ENCODE data around the gene SETD2.
A peak's percentile ranks its signal among the peaks of the same experiment; 100 is the strongest.

SETD2 gene

DNA sequence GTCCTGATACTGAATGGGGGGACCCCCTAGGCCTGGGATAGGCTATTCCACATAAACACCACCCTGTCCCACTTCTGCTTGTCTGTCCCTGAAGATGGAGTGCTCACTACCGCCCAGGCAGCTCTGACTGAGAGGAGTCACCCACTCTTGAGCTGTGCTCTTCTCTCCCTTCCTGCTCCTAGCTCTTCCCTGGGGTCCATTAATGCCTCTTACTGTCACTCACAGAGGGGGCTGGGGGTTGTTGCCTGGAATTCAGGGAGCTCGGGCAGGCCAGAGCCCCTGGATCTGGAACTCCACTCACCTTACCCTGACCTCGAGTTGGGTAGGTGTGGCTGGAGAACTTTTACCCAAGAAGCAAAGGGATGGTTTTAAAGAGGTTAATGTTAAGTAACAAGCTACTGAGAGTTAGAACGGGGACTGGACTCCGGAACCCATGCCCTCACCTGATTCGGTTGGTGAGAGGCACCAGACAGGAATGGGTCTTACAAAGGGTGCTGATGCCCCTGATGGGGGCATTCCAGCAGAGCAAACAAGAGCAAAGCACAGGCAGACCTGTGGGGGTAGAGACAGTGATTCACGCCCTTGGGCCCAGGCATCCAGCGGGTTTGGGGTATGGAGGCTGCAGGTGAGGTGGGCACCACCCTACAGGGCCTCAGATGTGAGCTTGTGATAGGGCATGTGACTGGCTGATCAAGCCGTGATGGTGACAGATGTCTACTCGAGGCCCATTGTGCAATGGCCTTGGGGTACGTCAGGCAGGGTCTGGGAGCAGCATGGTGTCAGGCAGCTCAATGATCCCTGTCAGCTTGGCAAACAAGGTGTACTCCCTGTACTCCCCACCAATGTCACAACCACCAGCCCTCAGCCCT lies 179.1 kb downstream of the SETD2 start:
- DNase-seq (ENCODE audit: low read depth), result no peak

DNA sequence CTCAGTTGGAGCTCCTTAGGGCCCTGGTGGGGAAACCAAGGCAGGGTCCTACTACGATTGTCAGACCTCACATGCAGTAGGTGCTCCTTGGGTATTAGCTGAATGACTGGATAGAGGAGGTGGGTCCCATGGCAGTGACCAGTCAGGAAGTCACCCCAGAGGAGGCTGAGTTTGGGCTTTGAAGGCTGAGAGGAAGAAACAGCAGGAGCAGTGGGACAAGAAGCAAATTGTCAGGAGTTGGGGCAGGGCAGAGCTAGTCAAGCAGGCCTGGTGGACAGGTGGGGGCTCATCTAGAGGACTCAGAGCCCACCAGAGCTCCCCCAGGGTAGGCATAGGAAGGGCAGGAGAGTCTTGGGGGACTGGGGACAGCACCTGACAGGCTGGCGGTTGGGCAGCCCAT lies 181.4 kb downstream of the SETD2 start:
- DNase-seq (ENCODE audit: low read depth), result no peak

DNA sequence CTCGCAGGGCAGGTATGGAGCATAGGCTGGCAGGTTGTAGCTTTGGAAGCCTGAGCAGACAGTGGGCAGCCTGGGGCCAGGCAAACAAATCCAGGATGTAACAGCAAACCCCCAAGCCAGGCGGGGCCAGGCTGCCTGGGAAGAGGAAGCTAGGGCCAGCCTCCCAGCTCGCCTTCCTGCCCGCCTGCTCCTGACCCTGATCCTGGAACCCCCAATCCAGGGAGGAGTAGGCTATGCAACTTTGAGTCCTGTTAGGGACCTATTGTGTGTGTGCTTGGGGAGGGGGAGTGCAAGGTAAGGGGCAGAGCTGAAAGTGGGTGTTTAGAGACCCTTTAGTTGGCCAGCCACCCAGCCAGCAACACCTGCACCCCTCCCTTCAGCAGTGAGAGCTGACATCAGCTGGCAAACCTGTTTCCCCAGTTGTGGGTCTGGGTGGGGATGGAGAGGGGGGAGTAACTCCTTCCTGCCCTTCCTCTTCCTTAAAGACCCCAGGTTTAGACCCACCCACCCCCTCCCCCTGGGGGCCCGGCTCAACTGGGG lies 181.9 kb downstream of the SETD2 start:
- no peak for DNase-seq (ENCODE audit: low read depth)

DNA sequence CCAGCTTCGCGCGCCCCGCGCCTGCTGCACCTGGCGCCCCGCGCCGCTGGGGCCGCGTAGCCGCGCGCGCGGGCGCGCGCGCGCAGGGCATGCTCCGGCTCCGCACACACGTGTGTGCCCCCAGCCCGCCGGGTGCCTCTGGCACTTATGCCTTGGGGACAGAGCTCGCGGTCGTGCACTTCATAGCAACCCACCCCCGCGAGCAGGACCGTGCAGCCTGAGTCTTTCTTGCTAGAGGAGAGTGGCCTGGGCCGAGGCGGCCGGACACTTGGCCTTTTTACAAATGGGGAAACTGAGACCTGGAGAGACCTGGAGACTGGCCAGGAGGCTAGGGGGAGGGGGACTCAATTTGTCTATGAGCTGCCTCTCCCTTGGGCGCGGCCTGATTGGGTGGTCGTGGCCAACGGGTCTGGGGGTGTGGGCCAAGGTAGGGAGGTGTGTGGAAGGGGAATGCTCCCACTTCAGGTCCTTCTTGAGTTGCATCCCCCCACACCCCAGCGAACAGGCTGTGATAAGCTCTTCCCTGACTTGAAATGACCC lies 183.9 kb downstream of the SETD2 start:
- DNase-seq (ENCODE audit: low read depth), result no peak

DNA sequence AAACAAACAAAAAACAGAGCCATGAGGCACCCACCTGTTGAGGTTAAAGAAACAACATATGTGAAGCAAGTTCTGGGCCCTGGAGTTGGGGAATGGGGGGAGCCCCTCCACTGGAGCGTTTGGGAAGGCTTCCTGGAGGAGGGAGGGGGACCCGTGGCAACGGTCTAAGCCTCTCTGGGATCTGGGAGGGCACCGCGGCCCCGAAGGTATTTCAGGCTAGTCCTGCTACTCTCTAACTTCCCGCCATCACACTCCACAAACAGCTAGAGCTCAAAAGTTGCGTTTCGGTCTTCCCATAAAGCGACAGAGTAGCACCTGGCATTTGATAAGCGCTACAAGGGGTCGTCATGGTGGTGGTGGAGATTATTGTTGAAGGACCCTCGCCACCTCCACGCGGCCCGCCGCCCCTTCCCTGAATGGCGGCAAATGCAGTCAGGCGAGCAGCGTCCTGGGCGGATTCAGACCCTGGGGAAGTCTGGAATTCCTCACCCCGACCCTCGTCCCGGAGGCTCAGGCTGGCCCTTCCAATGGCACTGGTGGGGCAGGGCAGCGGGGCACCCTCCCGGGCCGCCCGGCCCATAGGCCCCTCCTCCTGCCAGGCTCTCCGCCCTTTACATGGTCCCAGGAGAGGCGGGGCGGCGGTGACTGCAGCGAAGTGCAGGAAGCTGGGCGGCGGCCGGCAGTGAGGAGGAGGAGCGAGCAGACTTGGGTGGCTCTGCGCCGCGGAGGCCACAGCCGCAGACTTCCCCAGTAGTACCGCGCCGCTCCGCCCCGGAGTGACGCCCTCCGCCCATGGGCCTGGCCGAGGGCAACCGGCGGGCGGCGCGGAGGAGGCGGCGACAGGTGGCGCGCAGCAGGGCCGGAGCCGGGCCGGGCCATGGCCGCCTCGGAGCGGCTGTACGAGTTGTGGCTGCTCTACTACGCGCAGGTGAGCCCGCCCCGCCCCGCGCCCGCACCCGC lies 184.6 kb downstream of the SETD2 start, which contains the start of gene NBEAL2:
TSS of gene NBEAL2 (plus strand) at position 682 of the 960 bp plus-strand sequence. CDS start at position 878, 196 bp downstream.
- DNase-seq (ENCODE audit: low read depth), result peak; percentile 94

DNA sequence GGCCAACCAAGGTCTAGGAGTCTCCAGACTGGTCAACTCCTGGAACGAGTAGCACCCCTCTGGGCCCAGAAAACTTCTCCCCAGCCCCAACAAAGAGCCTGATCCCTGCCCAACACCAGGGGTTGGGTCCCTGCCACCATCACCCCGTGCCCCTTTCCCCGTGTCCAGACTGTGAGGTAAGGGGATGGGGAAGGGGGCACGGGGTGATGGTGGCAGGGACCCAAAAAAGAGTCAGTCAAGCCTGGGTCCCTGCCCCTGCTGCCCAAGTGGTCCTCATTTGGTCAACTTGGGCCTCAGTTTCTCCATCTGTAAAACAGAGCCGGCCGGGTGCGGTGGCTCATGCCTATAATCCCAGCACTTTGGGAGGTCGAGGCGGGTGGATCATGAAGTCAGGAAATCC lies 185.5 kb downstream of the SETD2 start:
- no peak for DNase-seq (ENCODE audit: low read depth)

DNA sequence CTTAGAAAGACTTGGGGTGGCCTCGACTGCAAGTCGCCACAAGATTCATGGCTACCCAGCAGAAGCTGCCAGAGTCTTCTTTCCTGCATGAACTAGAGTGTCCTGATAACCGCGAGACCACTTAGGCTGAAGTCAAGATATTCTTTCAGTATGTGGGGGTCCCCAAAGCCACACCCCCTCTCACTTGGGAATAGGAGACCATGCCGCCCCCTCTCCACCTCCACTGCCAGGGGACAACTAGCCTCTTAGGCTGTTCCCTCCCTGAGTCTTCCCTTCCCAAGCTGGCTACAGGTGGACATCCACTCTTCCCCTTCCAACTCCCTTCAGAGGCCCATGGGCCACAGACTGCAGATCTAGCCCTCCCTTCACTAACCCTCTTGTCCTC lies 186.1 kb downstream of the SETD2 start:
- no peak for DNase-seq (ENCODE audit: low read depth)

DNA sequence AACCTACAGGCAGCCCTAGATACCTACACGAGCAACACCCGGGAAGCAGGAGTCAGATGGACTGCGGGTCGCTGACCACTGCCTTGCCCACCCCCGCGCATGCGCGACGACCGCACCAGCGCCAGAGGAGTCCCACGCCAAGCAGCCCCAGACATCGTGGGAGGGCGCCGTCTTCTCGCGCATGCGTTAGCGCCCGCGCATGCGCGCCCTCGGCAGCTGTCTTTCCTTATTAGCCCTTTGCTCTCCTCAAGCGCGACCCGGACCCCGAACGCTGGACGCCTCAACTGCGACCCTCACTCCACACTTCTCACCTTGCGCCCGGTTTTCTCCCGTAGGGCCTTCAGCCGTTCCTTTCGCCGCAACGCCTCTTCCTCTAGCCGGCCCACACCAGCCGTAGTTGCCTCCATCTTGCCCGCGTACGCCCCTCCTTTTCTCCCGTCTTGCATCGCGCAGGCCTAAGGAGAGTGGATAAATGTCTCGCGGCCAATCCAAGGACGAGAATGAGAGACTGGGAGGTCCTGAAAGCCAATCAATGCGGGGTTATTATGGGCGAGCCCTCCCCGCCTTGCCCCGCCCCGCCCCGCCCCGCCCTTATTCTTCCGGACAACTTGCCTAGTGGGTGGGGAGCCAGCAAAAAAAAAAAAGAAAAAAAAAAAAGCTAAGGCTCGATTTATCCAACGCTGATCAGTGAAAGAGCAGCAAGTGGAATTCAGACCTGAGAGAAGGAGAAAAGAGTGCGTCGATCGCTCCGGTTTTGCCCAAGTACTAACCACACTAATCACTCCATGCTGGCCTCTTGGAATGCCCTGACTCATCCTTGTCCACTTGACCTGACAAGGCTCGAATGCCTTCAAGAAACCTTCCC lies 187.4 kb downstream of the SETD2 start, which contains the start of gene CCDC12:
TSS of gene CCDC12 (minus strand) at position 420 of the 865 bp plus-strand sequence. CDS start at position 407, 13 bp downstream.
- DNase-seq (ENCODE audit: low read depth), result peak; percentile 91

DNA sequence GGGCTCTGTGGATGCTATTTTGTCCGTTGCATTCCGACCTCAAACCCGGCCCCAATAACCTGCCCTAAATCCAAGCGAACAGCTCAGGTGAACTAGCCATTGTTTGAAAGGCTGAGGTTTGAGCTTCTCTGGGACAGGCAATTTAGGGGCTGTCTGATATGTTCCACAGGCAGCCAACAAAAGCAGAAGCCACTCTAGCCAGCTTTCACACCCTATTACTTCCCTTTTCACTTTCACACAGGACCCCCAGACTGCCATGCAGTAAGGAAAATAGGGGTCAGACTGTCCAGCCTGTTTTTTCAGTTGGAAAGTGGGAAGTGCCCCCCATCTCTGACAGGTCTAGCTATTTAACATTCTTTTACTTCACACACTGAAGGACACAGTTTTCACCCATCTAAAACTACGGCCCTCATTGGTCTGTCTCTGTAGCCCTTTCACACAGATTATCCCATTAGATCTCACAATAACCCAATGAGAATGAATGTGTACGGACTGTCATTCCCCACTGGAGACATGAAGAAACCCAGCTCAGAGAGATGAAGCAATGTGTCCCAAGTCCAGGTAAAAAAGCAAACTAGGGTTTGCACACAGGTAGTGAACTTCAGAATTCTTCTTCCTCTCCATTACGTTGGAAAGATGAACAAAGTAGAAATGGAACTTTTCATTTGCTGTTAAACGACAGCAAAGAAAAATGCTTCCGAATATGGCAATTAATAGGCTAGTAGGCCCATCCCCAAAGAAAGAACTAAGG lies 189.3 kb downstream of the SETD2 start:
- DNase-seq (ENCODE audit: low read depth), result no peak

DNA sequence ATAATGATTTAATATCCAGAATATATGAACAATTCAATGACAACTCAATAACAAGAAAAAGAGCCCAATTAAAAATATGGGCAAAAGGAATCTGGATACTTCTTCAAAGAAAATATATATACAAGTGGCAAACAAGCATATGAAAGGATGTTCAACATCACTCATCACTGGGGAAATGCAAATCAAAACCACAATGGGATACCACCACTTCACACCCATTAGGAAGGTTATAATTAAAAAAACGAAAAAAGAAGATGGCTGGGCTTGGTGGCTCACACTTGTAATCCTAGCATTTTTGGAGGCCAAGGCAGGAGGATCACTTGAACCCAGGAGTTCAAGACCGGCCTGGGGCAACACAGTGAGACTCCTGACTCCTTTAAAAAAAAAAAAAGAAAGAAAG lies 191.5 kb downstream of the SETD2 start:
- no peak for DNase-seq (ENCODE audit: low read depth)

DNA sequence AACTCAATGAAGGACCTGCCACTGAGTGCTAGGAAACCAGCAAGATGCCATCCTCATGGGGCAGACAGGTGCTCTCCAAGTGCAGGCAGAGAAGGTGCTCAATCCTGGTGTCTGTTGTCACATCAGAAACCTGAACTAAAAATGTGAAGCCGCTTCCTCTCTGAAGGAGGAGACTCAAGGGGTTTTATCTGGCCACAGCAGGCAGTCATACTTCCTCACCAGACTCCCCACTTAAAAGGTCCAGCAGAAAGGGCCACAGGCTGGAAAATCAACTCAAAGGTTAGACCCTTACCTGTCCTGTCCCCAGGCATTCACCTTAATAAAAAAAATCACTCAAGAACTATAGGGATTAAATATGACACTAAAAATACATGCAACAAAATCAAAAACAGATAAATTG lies 192.2 kb downstream of the SETD2 start:
- no peak for DNase-seq (ENCODE audit: low read depth)

DNA sequence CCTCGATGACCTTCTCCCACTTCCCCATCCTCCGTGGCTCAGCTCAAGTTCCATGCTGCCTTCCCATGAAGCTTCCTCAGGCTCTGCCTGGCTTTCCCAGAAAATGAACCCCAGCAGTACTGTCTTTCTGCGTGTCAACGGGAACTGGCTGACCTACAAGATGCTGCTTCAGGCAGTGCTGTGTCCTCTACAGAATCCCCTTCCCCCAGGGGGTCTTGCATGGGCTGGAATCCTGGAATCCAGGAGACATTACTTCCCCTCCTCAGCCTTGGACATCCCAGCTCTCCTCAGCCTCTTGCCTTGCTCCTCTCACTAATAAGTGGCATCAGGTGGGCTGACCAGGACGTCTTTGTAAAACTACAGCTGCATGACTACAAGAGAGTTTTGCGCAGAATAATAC lies 192.8 kb downstream of the SETD2 start:
- DNase-seq (ENCODE audit: low read depth), result no peak

DNA sequence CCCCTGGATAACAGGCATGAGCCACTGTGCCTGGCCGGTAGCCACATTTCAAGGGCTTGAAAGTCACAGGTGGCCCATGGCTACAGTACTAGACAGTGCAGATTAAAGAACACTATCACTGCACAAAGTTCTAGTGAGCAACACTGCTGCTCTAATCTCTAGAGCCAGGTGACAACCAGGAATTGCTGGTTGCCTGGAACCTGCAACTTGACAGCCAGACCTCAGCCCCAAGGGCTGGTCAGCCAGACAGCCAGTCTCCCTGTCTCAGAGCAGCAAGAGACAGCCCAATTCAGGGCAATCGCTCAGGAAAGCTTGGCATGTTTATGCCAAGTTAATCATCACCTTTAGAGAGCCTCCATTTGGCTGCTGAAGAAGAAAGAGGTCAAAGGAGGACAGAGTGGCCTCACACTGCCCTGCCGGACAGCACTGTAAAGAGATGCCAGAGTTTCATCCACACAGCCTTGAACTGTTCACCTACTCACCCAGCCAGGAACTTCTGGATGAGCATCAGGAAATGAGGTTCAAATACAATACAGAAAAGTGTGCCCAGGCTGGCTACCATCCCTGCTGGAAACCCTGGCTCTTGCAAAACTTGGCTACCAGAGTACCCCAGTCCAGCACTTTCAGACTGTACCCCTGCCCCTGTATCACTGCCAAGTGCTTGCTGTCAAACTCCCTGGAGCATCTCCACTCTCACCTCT lies 193.4 kb downstream of the SETD2 start:
- no peak for DNase-seq (ENCODE audit: low read depth)

DNA sequence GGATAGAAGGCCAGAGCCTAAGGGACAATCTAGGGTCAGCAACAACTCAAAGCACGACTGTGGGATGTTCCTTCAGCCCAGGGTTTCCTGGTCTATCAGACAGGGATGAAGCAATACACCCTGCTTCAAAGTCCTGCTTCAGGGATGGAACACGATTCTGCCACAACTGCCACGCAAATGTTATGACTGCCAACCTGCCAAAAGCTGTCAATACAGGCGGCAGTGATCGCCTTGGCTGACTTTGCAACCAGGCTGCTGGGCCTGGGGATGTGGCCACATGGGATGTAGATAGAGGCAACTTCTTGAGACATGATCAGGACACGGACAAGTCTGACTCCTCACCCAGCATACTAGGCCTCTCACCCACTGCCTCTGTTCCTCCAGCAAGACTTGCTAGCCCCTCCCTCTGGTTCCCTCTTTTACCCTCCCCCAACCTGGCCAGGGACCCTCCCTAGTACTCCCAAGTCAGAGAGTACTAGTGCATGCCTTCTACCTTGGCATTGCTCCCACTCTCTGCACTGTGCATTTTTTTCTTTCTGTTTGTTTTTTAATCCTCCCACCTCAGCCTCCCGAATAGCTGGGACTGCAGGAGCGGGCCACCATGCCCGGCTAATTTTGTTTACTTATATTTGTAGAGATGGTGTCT lies 195.0 kb downstream of the SETD2 start:
- DNase-seq (ENCODE audit: low read depth), result no peak

DNA sequence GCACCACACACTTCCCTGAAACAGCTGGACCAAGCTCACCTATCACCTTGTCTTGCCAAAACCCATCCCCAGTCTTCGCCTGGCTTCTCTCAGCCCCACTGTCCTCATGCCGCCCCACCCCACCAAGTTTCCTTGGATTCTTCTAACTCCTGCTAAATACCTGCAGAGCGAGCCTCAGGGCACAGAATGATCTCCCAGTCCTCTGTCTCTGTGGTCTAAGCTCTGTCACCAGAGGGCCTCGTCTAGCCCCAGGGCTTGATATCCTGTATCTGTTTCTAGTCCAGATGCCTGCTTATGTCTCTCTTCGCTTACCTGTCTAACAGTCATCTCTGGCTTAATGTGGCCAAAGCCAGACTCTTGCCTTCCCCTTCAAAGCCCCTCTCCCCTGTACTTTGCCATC lies 197.1 kb downstream of the SETD2 start:
- no peak for DNase-seq (ENCODE audit: low read depth)
